Cardiac septum (tissue), 1 donor: ENCODE results near the gene KCNG2. TPM values are rescaled to one million over a fixed set of nuclear protein-coding genes. Genes with fewer than 3 reads are reported as not detected.
"Not testable (repeated sequence)": the region's sequence is repeated elsewhere in the genome, so short reads cannot be mapped to it uniquely, and the experiment has no call there.

Experiments used
- DNase-seq: peaks from one replicate; pipeline ENCODE4 v3.0.0-alpha.2; 2020; ENCODE audit warnings: low spot score
- intact Hi-C: fragments of 100-400 bp; cut with DNase I; formaldehyde crosslinking; loops from one replicate; pipeline ENCODE4 v1.14.0; 2022
- long read RNA-seq: library from polyadenylated mRNA; unstranded; transcript quantifications from one replicate; pipeline ENCODE4 v2.0.0, GENCODE V29; 2021
- total RNA-seq: library from RNA; stranded (reverse); fragmentation: NEBNext Ultra II Directional; extraction: Animal tissue kit (Norgen Biotek cat#: 25700); gene quantifications from one replicate; pipeline ENCODE4 v1.2.1, GENCODE V29; 2021
- donor health status: DM: no; HTN: no; CAD: no.

Gene KCNG2
- 0.32 TPM for total RNA-seq
- long read RNA-seq, partial matches to known transcripts: 0 of 1 reads
- long read RNA-seq, other reads (novel, unspliced or antisense): 0 of 1 reads

GRCh38 chr18:79797518-79798345 is at the start of gene KCNG2:
Gene KCNG2, plus strand, starts transcription at chr18:79797938. Its CDS starts 65,730 bp downstream, at chr18:79863668.
- intact Hi-C loops: no loop called here
- no peak for DNase-seq

GRCh38 chr18:79748321-79749180 is 49.2 kb upstream of the KCNG2 start:
- DNase-seq: peak; percentile 73
- intact Hi-C loops: no loop called here

GRCh38 chr18:79749251-79750191 is 48.2 kb upstream of the KCNG2 start:
- intact Hi-C loops: no loop called here
- peak; percentile 61 for DNase-seq

- intact Hi-C loops: no loop called here
- peak; percentile 27 for DNase-seq
These were observed 46.7 kb upstream of the KCNG2 start for GRCh38 chr18:79750980-79751571.

- DNase-seq: peak; percentile 38
- intact Hi-C loops: not testable (repeated sequence)
These were observed 45.7 kb upstream of the KCNG2 start for GRCh38 chr18:79751918-79752578.

- DNase-seq, intact Hi-C loops: not testable (repeated sequence)
These were observed 44.8 kb upstream of the KCNG2 start for GRCh38 chr18:79752946-79753345.

GRCh38 chr18:79753391-79753851 is 44.3 kb upstream of the KCNG2 start:
- DNase-seq: peak; percentile 72
- intact Hi-C loops: no loop called here

GRCh38 chr18:79754022-79754761 is 43.5 kb upstream of the KCNG2 start:
- peak; percentile 58 for DNase-seq

GRCh38 chr18:79754831-79755351 is 42.8 kb upstream of the KCNG2 start:
- intact Hi-C loops: no loop called here
- peak; percentile 57 for DNase-seq

More at GRCh38 chr18:79754022-79754761, 43.5 kb upstream of the KCNG2 start:
- intact Hi-C loops: no loop called here

- intact Hi-C loops: no loop called here
- DNase-seq: peak; percentile 71
These were observed 42.1 kb upstream of the KCNG2 start for GRCh38 chr18:79755496-79756142.

GRCh38 chr18:79756143-79756500 is 41.6 kb upstream of the KCNG2 start:
- no peak for DNase-seq
- intact Hi-C loops: no loop called here

GRCh38 chr18:79756826-79757225 is 40.9 kb upstream of the KCNG2 start:
- intact Hi-C loops: no loop called here
- peak; percentile 46 for DNase-seq

- intact Hi-C loops: no loop called here
- DNase-seq: no peak
These were observed 37.4 kb upstream of the KCNG2 start for GRCh38 chr18:79760348-79760747.

- intact Hi-C loops: no loop called here
These were observed 36.9 kb upstream of the KCNG2 start for GRCh38 chr18:79760881-79761280.

GRCh38 chr18:79763407-79763806 is 34.3 kb upstream of the KCNG2 start:
- intact Hi-C loops: no loop called here

More at GRCh38 chr18:79760881-79761280, 36.9 kb upstream of the KCNG2 start:
- DNase-seq: no peak

GRCh38 chr18:79764131-79764530 is 33.6 kb upstream of the KCNG2 start:
- intact Hi-C loops: no loop called here
- DNase-seq: no peak

More at GRCh38 chr18:79763407-79763806, 34.3 kb upstream of the KCNG2 start:
- no peak for DNase-seq
